ENCODE measurements around the gene CAPN1.

DNA sequence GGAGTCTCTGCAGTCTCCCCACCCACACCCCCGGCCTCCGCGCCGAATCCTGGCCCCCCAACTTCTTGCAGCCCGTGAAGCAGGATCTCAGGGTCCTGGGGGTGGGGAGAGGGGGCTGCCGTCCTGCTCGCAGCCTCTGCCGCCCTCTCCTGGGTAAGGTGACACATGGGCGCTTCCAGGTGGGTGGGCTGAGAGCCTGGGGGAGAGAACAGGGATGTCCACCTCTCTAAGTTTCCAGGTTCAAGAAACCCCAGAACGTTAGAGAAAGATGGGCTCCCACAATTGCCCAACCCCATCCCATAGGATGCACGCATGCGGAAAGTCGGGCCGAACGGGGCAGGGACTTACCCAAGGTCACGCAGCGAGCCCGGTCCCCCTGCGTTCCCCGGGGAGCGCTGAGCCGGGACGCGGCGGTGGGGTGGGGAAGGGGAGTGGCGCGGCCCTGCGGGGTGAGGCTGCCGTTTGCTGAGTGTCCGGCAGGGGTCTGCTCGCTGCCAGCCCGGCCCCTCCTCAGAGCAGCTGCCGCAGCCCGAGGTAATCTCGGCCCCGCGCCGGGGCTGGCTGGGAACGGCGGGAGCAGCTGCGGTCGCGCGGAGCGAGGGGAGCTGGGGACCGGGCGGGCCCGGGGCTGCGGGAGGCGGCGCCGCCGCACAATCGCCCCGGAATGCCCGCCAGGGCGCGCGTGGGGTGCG is 705 bp upstream of the CAPN1 start:
- TF ChIP-seq, protein P1, sequence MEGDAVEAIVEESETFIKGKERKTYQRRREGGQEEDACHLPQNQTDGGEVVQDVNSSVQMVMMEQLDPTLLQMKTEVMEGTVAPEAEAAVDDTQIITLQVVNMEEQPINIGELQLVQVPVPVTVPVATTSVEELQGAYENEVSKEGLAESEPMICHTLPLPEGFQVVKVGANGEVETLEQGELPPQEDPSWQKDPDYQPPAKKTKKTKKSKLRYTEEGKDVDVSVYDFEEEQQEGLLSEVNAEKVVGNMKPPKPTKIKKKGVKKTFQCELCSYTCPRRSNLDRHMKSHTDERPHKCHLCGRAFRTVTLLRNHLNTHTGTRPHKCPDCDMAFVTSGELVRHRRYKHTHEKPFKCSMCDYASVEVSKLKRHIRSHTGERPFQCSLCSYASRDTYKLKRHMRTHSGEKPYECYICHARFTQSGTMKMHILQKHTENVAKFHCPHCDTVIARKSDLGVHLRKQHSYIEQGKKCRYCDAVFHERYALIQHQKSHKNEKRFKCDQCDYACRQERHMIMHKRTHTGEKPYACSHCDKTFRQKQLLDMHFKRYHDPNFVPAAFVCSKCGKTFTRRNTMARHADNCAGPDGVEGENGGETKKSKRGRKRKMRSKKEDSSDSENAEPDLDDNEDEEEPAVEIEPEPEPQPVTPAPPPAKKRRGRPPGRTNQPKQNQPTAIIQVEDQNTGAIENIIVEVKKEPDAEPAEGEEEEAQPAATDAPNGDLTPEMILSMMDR (IDR thresholded peaks at IDR 0.05): peak; percentile 55
- TF ChIP-seq EZH2phosphoT487 (IDR thresholded peaks at IDR 0.05): no peak
